HG03095 (cell line): ENCODE results near the gene DHX32.

Experiments used
- ATAC-seq: cut with Tn5 transposase; IDR thresholded peaks from one replicate; pipeline ENCODE4 v1.9.1; 2021; ENCODE audit warnings: moderate library complexity; ENCODE audit not compliant: unreplicated experiment

Gene DHX32

DNA sequence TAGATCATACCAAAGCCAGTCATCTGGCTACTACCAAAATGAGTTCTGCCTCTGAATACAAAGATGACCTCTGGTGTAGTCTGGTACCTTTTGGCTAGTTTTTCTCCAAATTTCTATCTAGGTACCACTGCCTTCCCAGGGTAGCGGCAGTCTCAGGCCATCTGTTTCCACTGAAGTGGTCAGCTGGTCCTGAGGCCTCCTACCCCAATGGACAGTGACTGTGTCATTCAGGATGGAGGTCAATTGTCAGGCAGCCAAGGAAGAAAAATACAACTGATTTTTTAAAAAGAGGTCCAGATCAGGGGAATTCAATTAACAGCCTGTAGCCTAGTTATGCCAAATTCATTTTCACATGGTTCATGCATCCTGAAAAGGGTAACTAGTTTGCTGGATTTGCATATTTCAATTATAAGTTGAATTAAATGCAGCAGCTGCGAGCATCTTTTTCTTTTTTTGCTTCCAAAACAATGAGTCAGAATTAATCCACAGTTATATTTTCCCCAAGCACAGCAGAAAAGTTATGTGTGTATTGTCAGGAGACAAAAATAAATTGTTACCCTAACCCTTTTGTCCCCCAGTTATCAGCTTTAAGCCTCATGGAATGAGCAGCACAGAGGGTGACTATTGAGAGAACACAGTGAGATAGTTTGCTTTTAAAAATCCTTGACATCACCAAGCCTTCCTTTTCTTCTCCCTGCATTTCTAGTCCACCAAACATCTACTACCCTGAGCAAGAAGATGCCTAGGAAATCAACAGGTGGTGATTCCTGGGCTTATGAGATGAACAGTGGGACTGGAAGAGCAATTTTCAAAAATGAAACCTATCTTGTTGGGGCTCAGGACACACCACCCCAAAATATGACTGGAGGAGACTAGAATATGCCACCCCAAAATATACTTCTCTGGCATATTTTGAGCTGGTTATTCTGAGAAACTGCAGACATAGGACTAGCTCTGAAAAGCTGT lies 30.0 kb downstream of the DHX32 start:
- no peak for ATAC-seq

- ATAC-seq, result no peak
These were observed 31.6 kb downstream of the DHX32 start for GRCh38 chr10:125849448-125849847.

DNA sequence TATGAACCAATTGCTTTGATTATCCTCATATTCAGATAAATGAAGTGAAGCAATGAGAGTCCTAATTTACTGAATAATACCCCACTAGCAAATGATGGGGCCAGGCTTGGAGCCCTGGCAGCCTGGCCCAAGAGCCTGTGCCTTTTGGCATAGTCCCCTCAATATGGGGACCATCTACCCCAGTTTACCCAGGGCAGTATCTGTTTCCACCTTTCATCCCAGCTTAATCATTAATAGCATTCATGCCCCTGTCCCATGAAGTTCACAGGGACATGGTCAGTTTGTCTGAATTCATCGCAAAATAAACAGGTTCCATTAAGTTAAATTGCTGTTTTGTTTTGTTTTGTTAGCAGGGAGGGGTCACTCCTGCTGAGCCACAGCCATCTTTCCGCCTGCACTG lies 32.2 kb downstream of the DHX32 start:
- no peak for ATAC-seq

- ATAC-seq, result no peak
These were observed 32.7 kb downstream of the DHX32 start for GRCh38 chr10:125848371-125848770.

DNA sequence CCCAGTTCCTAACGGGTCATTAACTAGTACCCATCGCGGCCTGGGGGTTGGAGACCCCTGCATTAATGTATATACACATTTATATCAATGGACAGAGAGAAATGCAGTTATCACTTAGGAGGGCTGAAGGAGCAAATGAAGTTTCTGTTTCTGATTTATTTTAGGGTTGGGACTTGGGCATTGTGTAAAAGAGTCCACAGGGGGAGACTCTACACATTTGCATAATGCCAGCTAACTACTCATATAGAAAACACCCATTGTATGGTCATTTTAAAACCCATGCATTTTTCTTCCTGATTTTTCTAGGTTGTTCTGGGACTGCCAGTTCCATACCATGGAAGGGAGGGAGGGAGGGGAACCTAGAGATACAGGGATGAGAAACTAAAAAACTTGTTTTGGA lies 34.2 kb downstream of the DHX32 start:
- ATAC-seq, result no peak

GRCh38 chr10:125845617-125846016 lies 35.5 kb downstream of the DHX32 start:
- ATAC-seq, result no peak

DNA sequence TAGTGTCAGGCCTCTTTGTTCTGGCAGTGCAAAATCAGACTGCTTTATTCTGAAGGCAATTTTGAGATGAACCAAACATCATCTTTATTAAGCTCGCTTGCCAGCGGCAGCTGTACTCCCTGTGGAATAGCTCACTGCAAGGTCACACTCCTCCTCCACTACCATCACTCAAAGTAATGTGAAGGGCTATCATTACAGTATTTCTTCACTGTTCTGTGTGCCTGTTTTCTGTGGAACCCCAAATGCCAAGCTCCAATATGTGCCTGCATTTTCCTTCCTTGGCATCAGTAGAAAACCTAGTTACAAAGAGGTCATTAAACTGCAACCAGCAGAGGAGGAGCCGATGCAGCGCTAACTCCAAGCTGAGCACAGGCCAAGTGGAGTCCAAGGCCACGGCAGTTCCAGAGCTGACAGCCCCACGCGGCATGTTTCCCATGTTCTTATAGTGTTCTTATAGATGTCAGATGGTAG lies 36.3 kb downstream of the DHX32 start:
- ATAC-seq, result no peak

DNA sequence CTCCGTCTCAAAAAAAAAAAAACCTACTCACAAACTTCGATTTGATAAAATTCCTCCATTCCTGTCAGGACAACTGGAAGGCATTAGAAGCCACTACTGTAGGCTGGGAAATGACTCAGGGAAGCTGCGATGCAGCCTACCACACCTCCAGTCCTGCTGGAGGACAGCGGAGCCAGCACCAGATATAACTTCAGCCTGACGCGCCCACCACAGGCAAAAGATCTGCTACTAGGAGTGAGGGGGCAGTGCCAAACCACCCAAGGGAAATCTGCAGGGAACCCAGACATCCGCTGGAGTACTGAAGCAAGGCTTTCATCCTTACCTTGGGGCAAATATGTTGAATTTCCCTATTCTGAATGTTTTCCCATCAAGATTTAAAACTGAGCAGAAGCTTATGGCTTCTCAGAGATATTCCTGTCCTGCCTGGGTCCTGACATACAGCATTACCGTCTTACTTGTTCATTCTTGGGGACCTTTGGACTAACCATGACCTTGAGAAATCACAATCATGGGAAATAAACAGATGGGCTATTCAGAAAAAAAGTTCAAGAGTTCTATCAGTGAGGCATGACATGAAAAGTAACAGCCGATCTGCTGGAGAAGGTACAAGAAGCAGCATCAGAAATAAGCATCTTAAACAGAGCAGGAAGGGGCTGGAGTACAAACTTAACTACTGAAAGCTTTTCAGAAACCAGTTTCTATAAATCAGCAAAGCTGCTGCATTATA lies 37.3 kb downstream of the DHX32 start:
- ATAC-seq, result no peak

GRCh38 chr10:125840955-125841354 lies 40.1 kb downstream of the DHX32 start:
- no peak for ATAC-seq

DNA sequence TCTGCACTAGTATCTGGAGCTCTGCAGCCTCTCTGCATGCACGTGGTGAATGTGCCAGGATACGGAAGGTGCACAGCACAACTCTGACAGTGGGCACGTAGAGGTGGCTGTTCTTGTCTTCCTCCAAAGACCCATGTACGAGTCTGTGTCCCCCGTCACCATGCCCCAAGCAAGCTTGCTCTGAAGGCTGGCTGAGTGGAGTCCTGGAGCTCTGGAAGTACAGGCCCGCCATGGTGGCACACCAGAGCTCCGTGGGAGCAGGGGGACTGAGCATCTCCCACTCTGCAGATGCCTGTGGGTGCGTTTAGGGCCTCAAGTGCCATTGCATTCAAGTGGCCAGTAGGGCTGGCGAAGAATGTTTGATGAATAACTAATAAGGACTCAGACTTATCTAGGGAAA lies 40.7 kb downstream of the DHX32 start:
- ATAC-seq, result no peak

DNA sequence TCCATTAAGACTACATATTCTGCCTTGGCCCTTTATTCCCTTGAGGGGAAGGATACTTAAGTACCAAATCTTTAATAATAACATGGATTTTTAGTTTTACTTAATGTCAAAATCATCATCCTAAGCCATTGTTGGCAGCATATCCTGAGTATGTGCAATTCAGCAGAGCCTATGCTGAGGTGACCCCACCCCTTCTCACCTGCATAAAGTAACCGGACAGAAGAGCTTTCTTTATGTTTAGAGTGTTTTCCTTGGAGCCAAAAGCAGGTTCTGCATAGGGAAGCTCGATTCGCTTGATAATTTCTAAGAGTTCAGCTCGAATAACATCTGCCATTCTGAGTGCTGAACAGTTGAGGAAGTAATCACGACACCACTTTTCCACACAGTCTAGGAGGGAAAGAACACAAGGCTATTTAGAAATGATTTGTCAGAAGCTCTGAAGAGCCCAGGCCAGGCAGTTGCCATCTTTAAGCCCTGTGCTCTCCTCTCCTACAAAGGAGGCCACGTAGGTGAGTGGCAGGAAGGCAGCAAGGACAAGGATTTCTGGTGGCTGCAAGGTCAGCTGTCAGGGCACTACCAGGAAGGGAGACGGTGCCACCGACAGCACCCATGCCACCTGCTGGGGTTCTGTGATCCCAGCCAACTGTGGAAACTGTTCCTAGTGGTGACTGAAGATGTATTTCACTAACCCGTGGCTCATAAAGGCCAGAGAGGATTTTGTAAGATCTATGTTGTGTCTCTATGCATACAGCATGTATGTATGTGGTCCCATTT lies 42.1 kb downstream of the DHX32 start:
- no peak for ATAC-seq

DNA sequence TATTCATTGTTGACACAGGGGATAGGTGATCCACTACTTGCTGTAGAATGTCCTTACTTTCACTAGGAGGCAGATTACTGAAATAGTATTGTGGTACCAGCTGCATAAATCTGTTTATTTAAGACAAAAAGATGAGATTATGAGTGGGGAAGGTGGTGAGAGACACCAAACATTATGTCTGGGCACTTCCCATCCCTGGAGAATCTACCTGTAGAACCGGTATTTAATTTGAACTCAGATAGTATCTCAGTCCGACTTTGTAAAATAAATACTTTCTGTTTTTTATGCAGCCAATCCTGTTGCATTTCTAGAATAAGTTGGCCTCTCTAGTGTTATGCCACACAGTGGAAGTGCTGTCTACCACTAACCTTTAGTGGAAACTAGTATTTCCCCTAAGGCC lies 44.3 kb downstream of the DHX32 start:
- no peak for ATAC-seq

GRCh38 chr10:125828311-125828710 lies 52.8 kb downstream of the DHX32 start:
- ATAC-seq, result no peak

GRCh38 chr10:125827133-125827532 lies 54.0 kb downstream of the DHX32 start:
- ATAC-seq, result no peak

DNA sequence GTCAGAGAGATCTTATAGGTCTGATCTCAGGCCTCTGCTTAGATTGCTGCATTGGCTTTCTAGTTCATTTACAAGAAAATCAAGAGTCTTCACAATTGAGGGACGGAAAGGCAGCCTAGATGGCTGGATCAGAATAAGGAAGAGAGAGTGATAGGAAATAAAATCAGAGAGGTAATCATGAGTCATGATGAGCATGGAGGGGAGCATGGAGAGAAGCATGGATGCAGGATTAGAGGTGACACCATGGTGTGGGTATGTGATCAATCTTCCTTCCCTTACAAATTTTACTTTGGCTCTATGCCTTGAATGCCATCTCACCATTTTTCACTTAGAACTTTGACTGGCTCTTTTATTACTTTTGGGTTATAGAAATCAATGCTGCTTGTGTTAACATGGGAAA lies 56.4 kb downstream of the DHX32 start:
- no peak for ATAC-seq

DNA sequence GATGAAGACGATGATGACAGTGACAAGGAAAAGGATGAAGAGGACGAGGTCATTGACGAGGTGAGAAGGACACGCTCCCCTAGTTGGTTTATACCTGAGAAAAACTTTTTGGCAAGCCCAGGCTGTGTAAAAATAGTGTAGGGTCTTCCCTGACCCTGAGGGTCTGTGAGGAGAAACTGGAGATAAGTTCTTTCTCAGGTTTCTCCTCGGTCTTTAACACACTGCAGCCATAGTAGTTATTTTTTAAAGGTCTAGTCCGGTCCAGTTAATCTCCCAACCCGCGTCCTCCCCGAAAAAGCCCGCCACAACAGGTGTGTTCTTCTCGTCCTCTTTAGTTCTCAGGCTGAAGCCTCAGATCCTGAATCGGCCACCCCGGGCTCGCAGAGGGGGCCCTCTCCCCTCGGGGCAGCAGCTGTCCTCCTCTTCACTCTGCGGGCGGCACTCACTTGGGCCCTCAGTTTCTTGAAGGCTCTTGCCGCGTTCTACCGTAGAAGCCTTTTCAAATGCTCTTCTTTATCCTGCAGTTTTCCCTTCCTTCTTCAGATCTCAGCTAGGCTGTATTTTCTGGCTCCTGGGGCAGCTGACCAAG lies 57.3 kb downstream of the DHX32 start:
- ATAC-seq, result no peak

GRCh38 chr10:125822878-125823662 lies 58.0 kb downstream of the DHX32 start, which contains the start of the genes BCCIP and UROS:
BCCIP (plus strand) TSS chr10:125823546; CDS start chr10:125823558, 12 bp downstream.
UROS (minus strand) TSS chr10:125823258; CDS start chr10:125816499, 6,759 bp downstream.
- ATAC-seq, result peak; percentile 71

DNA sequence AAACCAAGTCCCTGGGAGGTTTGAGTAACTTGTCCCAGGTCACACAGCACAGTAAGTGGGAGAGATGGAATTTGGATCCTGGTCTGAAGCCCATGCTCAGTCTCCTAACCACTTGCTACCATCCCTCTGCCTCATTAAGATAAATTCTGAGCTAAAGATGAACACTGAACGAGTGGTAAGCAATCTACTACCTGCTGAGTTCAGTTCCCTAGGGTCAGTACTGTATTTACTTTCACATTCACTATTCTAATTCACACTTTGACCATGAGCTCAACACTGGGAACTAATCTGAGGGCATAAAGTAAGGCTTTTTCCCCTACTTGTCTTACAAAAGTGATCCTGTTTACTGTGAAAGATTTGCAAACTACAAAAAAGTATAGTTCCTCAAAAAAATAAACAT lies 60.4 kb downstream of the DHX32 start:
- peak; percentile 44 for ATAC-seq

DNA sequence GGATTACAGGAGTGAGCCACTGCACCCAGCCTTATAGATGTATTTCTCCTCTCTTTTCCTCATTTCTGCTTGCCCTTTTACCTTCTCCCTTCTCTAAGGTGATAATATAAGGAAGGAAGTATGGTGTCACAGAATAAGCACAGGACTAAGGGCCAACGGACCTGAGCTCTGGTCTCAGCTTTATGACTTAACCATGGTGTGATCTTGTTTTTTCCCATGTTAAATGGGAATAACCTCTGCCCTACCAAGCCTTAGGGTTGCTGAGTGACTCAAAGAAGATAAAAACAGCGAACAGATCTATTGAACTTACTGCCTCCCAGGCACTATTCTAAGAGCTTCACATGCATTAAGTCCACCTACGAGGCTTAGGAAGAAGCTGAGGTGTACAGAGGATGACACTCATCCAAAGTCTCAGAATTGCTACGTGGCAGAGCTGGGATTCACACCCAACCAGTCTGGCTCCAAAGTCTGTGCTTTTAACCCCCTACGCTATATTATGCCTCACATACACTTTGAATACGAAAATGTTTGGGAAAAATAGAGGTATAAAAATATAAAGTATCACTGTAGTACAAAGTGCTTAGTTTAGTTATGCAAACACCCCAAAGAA lies 63.6 kb downstream of the DHX32 start:
- ATAC-seq, result no peak
